Activated CD4-positive, alpha-beta T cell treated with anti-CD3 and anti-CD28 coated beads for 36 hours (primary cell): ENCODE results near the gene ENO1. TPM values are rescaled to one million over a fixed set of nuclear protein-coding genes. Genes with fewer than 3 reads are reported as not detected.
A peak's percentile ranks its signal among the peaks of the same experiment; 100 is the strongest.

Source experiments
- ATAC-seq: fragments of 200-7000 bp; cut with Tn5 transposase; one replicate; pipeline ENCODE4 v1.10.0; 2021; ENCODE audit warnings: mild to moderate bottlenecking, moderate library complexity
- CTCF ChIA-PET: fragments of 350-600 bp; sonication (Branson Sonifier 250); formaldehyde crosslinking; loops from one replicate; lab custom pipeline; 2021; ENCODE audit warnings: antibody characterized with exemption; lab: Charles Lee
- POLR2A ChIA-PET: fragments of 350-600 bp; sonication (Branson Sonifier 250); formaldehyde crosslinking; loops from one replicate; lab custom pipeline; 2021; ENCODE audit warnings: antibody characterized with exemption, inconsistent platforms; lab: Charles Lee
- DNase-seq: peaks from one replicate; pipeline ENCODE4 v3.0.0-alpha.2; 2020
- H3K27ac Mint-ChIP-seq: one replicate; pipeline ENCODE4 v1.8.0; 2021; ENCODE audit warnings: mixed read lengths
- H3K27me3 Mint-ChIP-seq: one replicate; pipeline ENCODE4 v1.8.0; 2021; ENCODE audit warnings: mixed read lengths
- H3K36me3 Mint-ChIP-seq: one replicate; pipeline ENCODE4 v1.8.0; 2021; ENCODE audit warnings: low read depth, mixed read lengths
- H3K4me1 Mint-ChIP-seq: one replicate; pipeline ENCODE4 v1.8.0; 2021; ENCODE audit warnings: mixed read lengths
- H3K4me3 Mint-ChIP-seq: one replicate; pipeline ENCODE4 v1.8.0; 2021; ENCODE audit warnings: mild to moderate bottlenecking, moderate library complexity, mixed read lengths
- H3K9me3 Mint-ChIP-seq: one replicate; pipeline ENCODE4 v1.8.0; 2021; ENCODE audit warnings: low read depth, mixed read lengths
- intact Hi-C, 2 experiments: fragments of 100-400 bp; cut with DNase I in 1 of 2; cut with micrococcal nuclease in 1 of 2; formaldehyde crosslinking; loops; one replicate each; pipeline versions ENCODE4 v1.14.2 to v1.15.1; 2022 to 2024; cut with DNase I, micrococcal nuclease
- microRNA-seq: library from miRNA; unstranded; fragments of <30 nt; microRNA quantifications from one replicate; pipeline ENCODE4 v1.2.0, GENCODE V29; 2021; ENCODE audit warnings: borderline replicate concordance
- total RNA-seq, 2 experiments: library from RNA; stranded (reverse); gene quantifications; one replicate each; pipeline ENCODE4 v1.2.3, GENCODE V29; 2021

ENO1 gene
- total RNA-seq, 2 experiments from 2014 or later: 2,573 to 3,583 TPM

- intact Hi-C loops: loop anchor here (5.0 kb wide), 3 partner anchors 37 to 853 kb away; partner anchors contain the start of gene PARK7 (in 1 of the 2)
- Mint-ChIP-seq H3K27me3 (peaks cover under 1% of the 10 kb centered on the region), H3K36me3 (no peaks in the 10 kb centered on the region), H3K4me3 (peak overlapping the region; percentile 11), H3K9me3 (no peaks in the 10 kb centered on the region), H3K4me1 (peaks cover 49% of the 10 kb centered on the region), H3K27ac (no peak overlapping the region)
- ChIA-PET POLR2A (no interaction called here), CTCF (interaction anchor here (1.1 to 1.7 kb wide), 3 partner anchors 13 to 254 kb away, joined by 4 to 5 read pairs (median 4); no protein-coding TSS in a partner anchor)
- ATAC-seq (no peak), DNase-seq (no peak)
Measured at GRCh38 chr1:8814865-8815264, 63.6 kb downstream of the ENO1 start.

- no peaks in the 10 kb centered on the region for H3K36me3 Mint-ChIP-seq
- no peak overlapping the region for H3K4me3 Mint-ChIP-seq
- POLR2A ChIA-PET: no interaction called here
- no peak overlapping the region for H3K27ac Mint-ChIP-seq
- no peaks in the 10 kb centered on the region for H3K27me3 Mint-ChIP-seq
- H3K4me1 Mint-ChIP-seq: peaks cover 49% of the 10 kb centered on the region
- ATAC-seq (no peak), DNase-seq (no peak)
- intact Hi-C loops: no loop called here
- CTCF ChIA-PET: interaction anchor here (0.7 kb wide), 1 partner anchor 14 kb away, joined by 3 read pairs; no protein-coding TSS in a partner anchor
- no peaks in the 10 kb centered on the region for H3K9me3 Mint-ChIP-seq
Measured at GRCh38 chr1:8813991-8814390, 64.5 kb downstream of the ENO1 start.

GRCh38 chr1:8813016-8813763 lies 65.3 kb downstream of the ENO1 start:
- H3K9me3 Mint-ChIP-seq: no peaks in the 10 kb centered on the region
- no peak overlapping the region for H3K4me3 Mint-ChIP-seq
- ATAC-seq (no peak), DNase-seq (no peak)
- peak overlapping the region; percentile 11 for H3K27ac Mint-ChIP-seq
- ChIA-PET CTCF (interaction anchor here (0.7 to 1.2 kb wide), 4 partner anchors 15 to 252 kb away, joined by 3 to 4 read pairs (median 3); no protein-coding TSS in a partner anchor), POLR2A (no interaction called here)
- intact Hi-C loops: no loop called here
- no peaks in the 10 kb centered on the region for H3K27me3 Mint-ChIP-seq
- H3K36me3 Mint-ChIP-seq: no peaks in the 10 kb centered on the region
- peaks cover 44% of the 10 kb centered on the region for H3K4me1 Mint-ChIP-seq

DNA sequence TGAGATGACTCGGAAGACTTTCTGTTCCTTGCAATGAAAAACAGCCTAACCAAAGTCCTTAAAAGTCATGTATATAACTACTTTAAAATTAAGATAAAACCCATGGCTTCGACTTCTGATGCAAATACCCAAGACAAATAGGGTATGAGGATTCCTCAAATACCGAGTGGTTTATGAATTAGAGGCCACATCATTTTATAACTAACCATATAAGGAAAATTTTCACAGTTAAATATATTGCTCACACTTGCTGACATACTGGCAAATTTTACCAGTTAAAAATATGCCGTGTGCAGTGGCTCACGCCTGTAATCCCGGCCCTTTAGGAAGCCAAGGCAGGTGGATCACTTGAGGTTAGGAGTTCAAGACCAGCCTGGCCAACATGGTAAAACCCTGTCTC lies 66.4 kb downstream of the ENO1 start:
- ChIA-PET POLR2A (interaction anchor here (0.6 kb wide), 1 partner anchor 9 kb away, joined by 8 read pairs; no protein-coding TSS in a partner anchor), CTCF (interaction anchor here (1.2 kb wide), 1 partner anchor 251 kb away, joined by 4 read pairs; no protein-coding TSS in a partner anchor)
- Mint-ChIP-seq H3K27me3 (no peaks in the 10 kb centered on the region), H3K9me3 (no peaks in the 10 kb centered on the region), H3K4me1 (peaks cover 42% of the 10 kb centered on the region), H3K27ac (no peak overlapping the region), H3K4me3 (no peak overlapping the region), H3K36me3 (no peaks in the 10 kb centered on the region)
- intact Hi-C loops: no loop called here
- no peak for DNase-seq
- ATAC-seq: no peak

Small RNA genes lying within 50 kb of the gene (microRNA-seq; reads per million reads assigned to microRNA genes)
- gene MIR6728: not detected

Other genes starting within 250 kb of the ENO1 start
- 10 to 100 TPM; 57.4 to 71.6 TPM for gene RERE, start 61.0 kb downstream of the ENO1 start, total RNA-seq
- under 1 TPM in 1 of 2 experiments, not detected in 1; 0.27 TPM for gene CA6, start 67.2 kb upstream of the ENO1 start, total RNA-seq
- gene SLC2A7, start 147.7 kb upstream of the ENO1 start, total RNA-seq: not detected
- gene SLC2A5, start 190.9 kb upstream of the ENO1 start, total RNA-seq: not detected